Right lobe of liver (tissue), 6 donors: ENCODE measurements around the gene MYBPC3. TPM values are rescaled to one million over a fixed set of nuclear protein-coding genes. Genes with fewer than 3 reads are reported as not detected.
"Not testable (repeated sequence)": the region's sequence is repeated elsewhere in the genome, so short reads cannot be mapped to it uniquely, and the experiment has no call there.

Source experiments
- ATAC-seq, 4 donors: fragments of 200-7000 bp; cut with Tn5 transposase; one replicate each; pipeline ENCODE4 v1.9.1; 2020; ENCODE audit warnings: mild to moderate bottlenecking in 4 of 4, moderate library complexity in 4 of 4
- DNase-seq, 3 donors: peaks; one replicate each; pipeline ENCODE4 v3.0.0-alpha.2; 2020
- H3K27ac ChIP-seq, 3 donors: fragments of 200-600 bp; one replicate each; pipeline ENCODE4 v1.8.0; 2022
- H3K27me3 ChIP-seq, 2 donors: fragments of 200-600 bp; one replicate each; pipeline ENCODE4 v1.8.0; 2022
- H3K36me3 ChIP-seq, 4 donors: fragments of 200-600 bp; sonication (generic) in 1 of 4; one replicate each; pipeline versions ENCODE4 v1.5.1 to v1.8.0; 2017 to 2022; ENCODE audit warnings: control low read depth in 1 of 4
- H3K4me1 ChIP-seq, 4 donors: fragments of 200-600 bp; sonication (generic) in 1 of 4; one replicate each; pipeline versions ENCODE4 v1.5.1 to v1.8.0; 2017 to 2022; ENCODE audit warnings: control low read depth in 1 of 4
- H3K4me3 ChIP-seq, 3 donors: fragments of 200-600 bp; one replicate each; pipeline ENCODE4 v1.8.0; 2022
- H3K9me3 ChIP-seq, 4 donors: fragments of 200-600 bp; sonication (generic) in 1 of 4; one replicate each; pipeline versions ENCODE4 v1.5.1 to v1.8.0; 2017 to 2022; ENCODE audit warnings: control low read depth in 1 of 4
- CTCF ChIP-seq, 4 donors: fragments of 200-600 bp in 3 of 4; fragments of 450-650 bp in 1 of 4; IDR thresholded peaks; one replicate each; pipeline versions ENCODE4 v1.5.1 to v1.8.0; 2016 to 2022; ENCODE audit warnings: antibody characterized with exemption in 4 of 4, mild to moderate bottlenecking in 2 of 4
- POLR2A ChIP-seq: fragments of 450-650 bp; IDR thresholded peaks from one replicate; pipeline ENCODE4 v1.6.1; 2017; ENCODE audit warnings: antibody characterized with exemption, mild to moderate bottlenecking
- WGBS: methylation state at CpG from one replicate; pipeline ENCODE4 v1.1.6; 2018; ENCODE audit warnings: low coverage, low lambda C conversion rate; ENCODE audit not compliant: insufficient coverage; ENCODE audit errors: missing lambda C conversion rate; 5-methylcytosine and 5-hydroxymethylcytosine counted together
- intact Hi-C, 2 donors: fragments of 100-400 bp; cut with DNase I; formaldehyde crosslinking; loops; one replicate each; pipeline versions ENCODE4 v1.11.2 to v1.14.1; 2022
- total RNA-seq, 6 experiments: library from RNA; depleted of rRNA in 2 of 6; stranded (reverse); fragments of >200 nt in 2 of 6; fragmentation: NEBNext Ultra II Directional in 3 of 6; extraction: Animal tissue kit (Norgen Biotek cat#: 25700) in 3 of 6; gene quantifications; one replicate each; pipeline versions ENCODE4 v1.1.0 to v1.2.4, GENCODE V29; 2016 to 2023
- donor health status: DM: no; HTN: yes; CAD: no.
- donor health status: DM: no; HTN: no; CAD: no.
- donor health status: DM: no; HTN: no; CAD: no.
- donor health status: DM: no; HTN: yes; CAD: no.
- donor health status: DM: no; HTN: yes; CAD: no.

Gene MYBPC3
- total RNA-seq, 6 experiments from 2014 or later = 0.04 to 0.24 (median 0.13) TPM; not detected in 1

- 69% methylated on average over 8 of the region's 34 CpGs for WGBS
- no peak for ATAC-seq
Measured at GRCh38 chr11:47337229-47337924, 15.1 kb downstream of the MYBPC3 start.

DNA sequence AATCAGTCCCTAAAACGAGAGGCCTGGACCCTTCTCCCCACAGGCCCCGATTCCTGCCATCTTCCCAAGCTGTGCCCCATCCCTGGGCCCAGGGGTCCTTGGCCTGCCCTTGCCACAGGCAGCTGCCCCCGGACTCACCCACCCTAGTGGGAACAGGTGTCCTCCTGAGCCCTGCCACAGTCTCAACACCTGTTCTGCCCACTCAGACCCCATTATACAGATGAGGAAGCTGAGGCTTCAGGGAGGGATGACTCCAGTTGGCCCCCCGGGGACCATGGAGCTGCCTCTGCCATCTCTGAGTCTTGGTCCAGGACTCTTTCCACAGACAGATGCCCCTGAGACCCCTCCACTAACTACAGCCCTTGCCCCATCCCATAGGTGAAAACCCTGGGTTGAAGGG is 15.9 kb downstream of the MYBPC3 start:
- ATAC-seq (no peak), DNase-seq (no peak)
- H3K4me3 ChIP-seq = no peak overlapping the region
- H3K4me1 ChIP-seq = no peaks in the 10 kb centered on the region
- H3K9me3 ChIP-seq = no peaks in the 10 kb centered on the region
- WGBS = 60% methylated on average over 1 of the region's 4 CpGs
- intact Hi-C loops = no loop called here
- H3K36me3 ChIP-seq = no peaks in the 10 kb centered on the region
- H3K27ac ChIP-seq = no peak overlapping the region
- no peak for TF ChIP-seq CTCF (IDR thresholded peaks at IDR 0.05)
- no peak for TF ChIP-seq POLR2A
- no peaks in the 10 kb centered on the region for H3K27me3 ChIP-seq

More at GRCh38 chr11:47337229-47337924, 15.1 kb downstream of the MYBPC3 start:
- DNase-seq = no peak
- intact Hi-C loops = no loop called here
- Histone ChIP-seq H3K27ac (no peak overlapping the region), H3K27me3 (no peaks in the 10 kb centered on the region), H3K9me3 (no peaks in the 10 kb centered on the region), H3K36me3 (no peaks in the 10 kb centered on the region), H3K4me1 (no peaks in the 10 kb centered on the region), H3K4me3 (no peak overlapping the region)
- TF ChIP-seq CTCF (IDR thresholded peaks at IDR 0.05) (no peak), POLR2A (no peak)

DNA sequence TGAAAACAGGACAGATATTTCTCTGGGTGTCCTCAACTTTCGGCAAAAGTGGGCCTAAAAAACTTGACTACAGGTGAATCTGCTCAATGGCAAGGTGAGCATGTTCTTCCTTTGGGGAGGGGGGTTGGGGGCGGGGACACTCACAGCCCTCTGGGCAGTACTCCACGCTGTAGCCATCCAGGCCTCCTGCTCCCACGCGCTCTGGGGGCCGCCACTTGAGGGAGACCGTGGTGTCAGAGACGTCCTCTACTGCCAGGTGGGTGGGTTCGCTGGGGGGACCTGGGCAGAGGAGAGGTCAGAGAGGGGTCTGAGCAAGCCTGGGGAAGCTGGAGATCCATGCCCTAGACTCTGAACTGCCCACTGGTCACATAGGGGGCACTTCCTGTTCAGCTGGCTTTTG is 16.8 kb downstream of the MYBPC3 start:
- H3K27ac ChIP-seq = no peak overlapping the region
- intact Hi-C loops = no loop called here
- TF ChIP-seq CTCF (IDR thresholded peaks at IDR 0.05) (no peak), POLR2A (no peak)
- DNase-seq (no peak), ATAC-seq (no peak)
- no peaks in the 10 kb centered on the region for H3K4me1 ChIP-seq
- H3K4me3 ChIP-seq = no peak overlapping the region
- no peaks in the 10 kb centered on the region for H3K9me3 ChIP-seq
- no peaks in the 10 kb centered on the region for H3K36me3 ChIP-seq
- 100% methylated on average over 1 of the region's 9 CpGs for WGBS
- no peaks in the 10 kb centered on the region for H3K27me3 ChIP-seq

DNA sequence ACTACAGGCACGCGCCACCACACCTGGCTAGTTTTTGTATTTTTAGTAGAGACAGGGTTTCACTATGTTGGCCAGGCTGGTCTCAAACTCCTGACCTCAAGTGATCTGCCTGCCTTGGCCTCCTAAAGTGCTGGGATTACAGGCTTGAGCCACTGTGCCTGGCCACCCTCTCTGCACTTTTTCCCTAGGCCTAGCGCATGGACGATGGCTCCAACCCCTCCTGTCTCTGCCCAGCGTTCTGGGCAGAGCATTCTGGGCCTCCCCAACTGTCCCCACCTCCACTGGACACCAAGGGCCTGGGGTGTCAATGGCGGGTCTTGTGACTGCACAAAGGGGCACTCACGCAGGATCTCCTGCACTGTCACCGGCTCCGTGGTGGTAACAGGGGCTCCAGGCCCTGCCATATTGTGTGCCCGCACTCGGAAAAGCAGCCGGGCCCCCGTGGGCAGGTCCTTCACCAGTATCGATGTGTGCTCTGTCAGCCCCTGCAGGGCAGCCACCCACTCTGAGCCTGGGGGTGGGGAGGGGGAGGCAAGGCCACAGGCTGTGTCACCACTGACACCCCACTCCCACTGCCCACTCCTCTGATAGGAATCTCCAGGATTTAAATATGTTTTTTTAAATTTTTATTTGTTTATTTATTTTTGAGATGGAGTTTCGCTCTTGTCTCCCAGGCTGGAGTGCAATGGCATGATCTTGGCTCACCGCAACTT is 17.6 kb downstream of the MYBPC3 start:
- H3K36me3 ChIP-seq, H3K27ac ChIP-seq, H3K4me3 ChIP-seq, DNase-seq, intact Hi-C loops, ATAC-seq, H3K9me3 ChIP-seq, H3K27me3 ChIP-seq, H3K4me1 ChIP-seq: not testable (repeated sequence)
- 96% methylated on average over 4 of the region's 16 CpGs for WGBS

DNA sequence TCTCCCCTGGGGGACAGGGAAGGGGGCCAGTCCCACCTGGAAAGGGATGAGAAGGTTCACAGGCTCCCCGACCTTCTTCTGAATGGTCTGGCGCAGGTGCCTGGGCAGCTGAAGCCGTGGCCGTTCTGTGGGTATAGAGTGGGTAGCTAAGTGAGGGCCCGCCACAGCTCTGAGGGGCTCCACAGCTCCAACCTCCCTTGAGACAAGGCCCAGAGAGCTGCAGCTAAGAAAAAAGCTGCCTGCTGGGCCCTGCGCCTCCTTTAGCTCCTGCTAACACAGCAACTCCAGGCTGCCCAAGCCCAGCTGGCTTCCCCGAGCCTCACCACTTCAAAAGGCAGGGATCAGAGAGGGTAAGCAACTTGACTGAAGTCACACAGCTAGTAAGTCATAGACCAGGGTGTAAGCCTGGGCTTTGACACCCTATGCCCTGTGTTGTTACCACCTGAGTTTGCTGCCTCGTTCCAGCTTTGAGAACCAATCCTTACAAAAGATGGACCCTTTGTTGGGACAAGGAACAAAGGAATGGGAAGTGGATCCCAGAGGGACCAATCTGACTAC is 18.5 kb downstream of the MYBPC3 start:
- no CpG with 5 or more reads among the region's 8 CpGs for WGBS
- H3K36me3 ChIP-seq = peaks cover 0 to 3% (median under 1%) of the 10 kb centered on the region in 4 donors
- H3K4me3 ChIP-seq = no peak overlapping the region
- no peaks in the 10 kb centered on the region for H3K9me3 ChIP-seq
- no peak for DNase-seq
- H3K4me1 ChIP-seq = no peaks in the 10 kb centered on the region
- H3K27me3 ChIP-seq = no peaks in the 10 kb centered on the region
- no peak for TF ChIP-seq CTCF (IDR thresholded peaks at IDR 0.05)
- no peak for TF ChIP-seq POLR2A
- ATAC-seq = no peak
- no peak overlapping the region for H3K27ac ChIP-seq
- intact Hi-C loops = no loop called here
